K562 (cell line): ENCODE results near the gene RHOC. TPM values are rescaled to one million over a fixed set of nuclear protein-coding genes. Genes with fewer than 3 reads are reported as not detected.
A peak's percentile ranks its signal among the peaks of the same experiment; 100 is the strongest.

Experiments
- ARNT ChIP-seq, 2 experiments: fragments of 450-650 bp; IDR thresholded peaks; 2 replicates each; pipeline ENCODE4 v1.6.1; 2016; ENCODE audit warnings: mild to moderate bottlenecking in 1 of 2
- CBX1 ChIP-seq: sonication (generic); IDR thresholded peaks from 2 replicates; pipeline ENCODE4 v1.6.1; 2016; ENCODE audit warnings: antibody characterized with exemption, low read depth, mild to moderate bottlenecking
- ETV1 ChIP-seq: fragments of 450-650 bp; conservative IDR thresholded peaks from 2 replicates; pipeline ENCODE4 v1.6.1; 2016; ENCODE audit warnings: missing genetic modification characterization, control low read depth, low read depth, missing compliant biosample characterization
- FOXK1 ChIP-seq: sonication (generic); formaldehyde crosslinking; IDR thresholded peaks from 2 replicates; pipeline ENCODE4 v1.8.0; 2022; ENCODE audit warnings: missing genetic modification reagents, mild to moderate bottlenecking, borderline replicate concordance
- NR4A1 ChIP-seq, 2 experiments: fragments of 250-450 bp in 1 of 2; fragments of 450-650 bp in 1 of 2; sonication (Bioruptor Pico) in 1 of 2; IDR thresholded peaks; 2 replicates each; pipeline versions ENCODE4 v1.4.0 to v1.6.1; 2016 to 2020; ENCODE audit warnings: mild to moderate bottlenecking in 2 of 2, missing compliant biosample characterization in 1 of 2, missing genetic modification characterization in 1 of 2, moderate library complexity in 1 of 2
- PHF8 ChIP-seq: fragments of 200-600 bp; sonication (generic); IDR thresholded peaks from 2 replicates; pipeline ENCODE4 v1.6.1; 2012; ENCODE audit warnings: mixed run types, mild to moderate bottlenecking, inconsistent platforms, low read length, moderate library complexity, borderline replicate concordance
- POLR2AphosphoS5 ChIP-seq: IDR thresholded peaks from 2 replicates; pipeline ENCODE4 v1.6.1; 2011; ENCODE audit warnings: mild to moderate bottlenecking, low read depth, low read length, moderate library complexity; ENCODE audit not compliant: control insufficient read depth, insufficient read depth
- SMARCA5 ChIP-seq: fragments of 450-650 bp; IDR thresholded peaks from 2 replicates; pipeline ENCODE4 v1.6.1; 2016
- WHSC1 ChIP-seq: IDR thresholded peaks from one replicate; pipeline ENCODE4 v1.6.1; 2012; ENCODE audit warnings: low read length, control low read depth, inconsistent platforms
- polyA plus RNA-seq, 8 experiments: library from polyadenylated mRNA; depleted of rRNA in 4 of 8; stranded (reverse) in 5 of 8; unstranded in 3 of 8; fragments of >200 nt; fragmentation: Nextera tagmentation in 2 of 8; fragmentation: Illumina TruSeq in 1 of 8; extraction: Ambion mirVana in 2 of 8; extraction: Trizol in 1 of 8; gene quantifications; 2 replicates each; pipeline versions ENCODE4 v1.2.1 to v1.2.3, GENCODE V29; 2011 to 2014; ENCODE audit warnings: inconsistent platforms in 1 of 8, missing spikeins in 1 of 8
- total RNA-seq, 7 experiments: library from RNA; depleted of rRNA in 6 of 7; stranded (reverse); fragments of >200 nt in 6 of 7; fragmentation: Illumina TruSeq in 2 of 7; extraction: Trizol in 2 of 7; gene quantifications; 2 replicates each; pipeline versions ENCODE4 v1.2.1 to v1.2.3, GENCODE V29; 2011 to 2021; ENCODE audit warnings: low replicate concordance in 1 of 7
- TF ChIP-seq, protein P1 (sequence below): sonication (generic); formaldehyde crosslinking; IDR thresholded peaks from 2 replicates; pipeline ENCODE4 v1.4.0; 2020; ENCODE audit warnings: mild to moderate bottlenecking, missing genetic modification reagents
- TF ChIP-seq, protein P2 (sequence below): fragments of 250-450 bp; sonication (Bioruptor Pico); IDR thresholded peaks from 2 replicates; pipeline ENCODE4 v1.5.0; 2021
- TF ChIP-seq, protein P3 (sequence below), 3 experiments: fragments of 200-800 bp in 1 of 3; fragments of 250-450 bp in 1 of 3; fragments of 450-650 bp in 1 of 3; sonication (Bioruptor Pico) in 1 of 3; sonication (Bioruptor generic) in 1 of 3; formaldehyde crosslinking in 1 of 3; IDR thresholded peaks; 2 replicates each; pipeline versions ENCODE4 v1.6.1 to v1.8.0; 2016 to 2022; ENCODE audit warnings: mild to moderate bottlenecking in 2 of 3, missing genetic modification characterization in 2 of 3, missing compliant biosample characterization in 1 of 3, moderate library complexity in 1 of 3
- TF ChIP-seq, protein P4 (sequence below): fragments of 250-450 bp; sonication (Bioruptor Pico); IDR thresholded peaks from 2 replicates; pipeline ENCODE4 v1.5.0; 2021; ENCODE audit warnings: mild to moderate bottlenecking, moderate library complexity
- TF ChIP-seq, protein P5 (sequence below): fragments of 250-450 bp; sonication (Bioruptor Pico); IDR thresholded peaks from 2 replicates; pipeline ENCODE4 v1.8.0; 2022; ENCODE audit warnings: moderate library complexity, mild to moderate bottlenecking, inconsistent platforms

RHOC gene
- total and polyA plus RNA-seq, 9 of the 15 experiments (the other 6 are each of a cell fraction or from before 2014, with no cell fraction given) = 35.2 to 364 (median 204) TPM

DNA sequence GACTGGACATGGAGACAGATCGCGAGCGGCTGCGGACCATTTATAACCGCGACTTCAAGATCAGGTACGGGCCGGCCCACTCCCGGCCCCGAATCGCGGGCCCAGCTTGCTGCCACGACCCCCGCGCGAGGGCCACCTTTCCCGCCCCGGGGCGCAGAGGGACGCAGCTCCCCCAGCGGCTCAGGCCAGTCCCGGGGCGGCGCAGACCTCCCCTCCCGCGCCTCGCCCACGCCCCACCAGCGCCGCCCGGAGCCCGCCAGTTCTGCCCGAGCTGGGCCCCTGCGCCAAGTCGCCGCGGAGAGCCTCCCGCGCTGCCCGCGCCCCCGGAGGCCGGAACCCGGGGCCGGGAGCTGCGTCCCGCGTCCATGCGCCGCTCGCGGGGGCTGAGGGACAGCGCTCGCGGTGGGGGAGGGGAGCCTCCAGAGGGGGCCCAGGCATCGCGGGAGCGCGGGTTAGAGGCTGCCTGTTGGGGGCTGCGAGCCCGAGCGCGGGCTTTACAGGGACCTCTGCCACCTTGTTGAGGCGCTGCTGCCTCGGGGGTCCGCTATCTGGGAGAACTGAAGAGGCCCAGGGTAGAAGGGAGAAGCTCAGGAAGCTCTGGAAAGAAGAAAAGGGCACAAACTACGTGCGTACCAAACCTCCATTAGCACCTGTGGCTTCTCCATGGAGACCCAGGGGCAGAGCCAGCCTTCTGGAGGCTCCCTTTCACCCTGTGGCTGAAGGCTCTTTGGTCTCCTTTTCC, 31.8 kb downstream of the RHOC start (continued):
- peak; percentile 47; the same call in 1 of the 2 replicates for TF ChIP-seq POLR2AphosphoS5
- no peak for TF ChIP-seq SMARCA5
- no peak for TF ChIP-seq WHSC1
- TF ChIP-seq ARNT (IDR thresholded peaks at IDR 0.05) = no peak
- TF ChIP-seq, protein P1, sequence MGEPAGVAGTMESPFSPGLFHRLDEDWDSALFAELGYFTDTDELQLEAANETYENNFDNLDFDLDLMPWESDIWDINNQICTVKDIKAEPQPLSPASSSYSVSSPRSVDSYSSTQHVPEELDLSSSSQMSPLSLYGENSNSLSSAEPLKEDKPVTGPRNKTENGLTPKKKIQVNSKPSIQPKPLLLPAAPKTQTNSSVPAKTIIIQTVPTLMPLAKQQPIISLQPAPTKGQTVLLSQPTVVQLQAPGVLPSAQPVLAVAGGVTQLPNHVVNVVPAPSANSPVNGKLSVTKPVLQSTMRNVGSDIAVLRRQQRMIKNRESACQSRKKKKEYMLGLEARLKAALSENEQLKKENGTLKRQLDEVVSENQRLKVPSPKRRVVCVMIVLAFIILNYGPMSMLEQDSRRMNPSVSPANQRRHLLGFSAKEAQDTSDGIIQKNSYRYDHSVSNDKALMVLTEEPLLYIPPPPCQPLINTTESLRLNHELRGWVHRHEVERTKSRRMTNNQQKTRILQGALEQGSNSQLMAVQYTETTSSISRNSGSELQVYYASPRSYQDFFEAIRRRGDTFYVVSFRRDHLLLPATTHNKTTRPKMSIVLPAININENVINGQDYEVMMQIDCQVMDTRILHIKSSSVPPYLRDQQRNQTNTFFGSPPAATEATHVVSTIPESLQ (CRISPR knock-in tag) = no peak; the same call in 1 of the 2 replicates
- peak; percentile 45; the same call in 1 of the 2 replicates for TF ChIP-seq CBX1
- peak; percentile 63; the same call in 1 of the 2 replicates for TF ChIP-seq PHF8
- no peak for TF ChIP-seq ETV1 (tag)
- TF ChIP-seq, protein P2, sequence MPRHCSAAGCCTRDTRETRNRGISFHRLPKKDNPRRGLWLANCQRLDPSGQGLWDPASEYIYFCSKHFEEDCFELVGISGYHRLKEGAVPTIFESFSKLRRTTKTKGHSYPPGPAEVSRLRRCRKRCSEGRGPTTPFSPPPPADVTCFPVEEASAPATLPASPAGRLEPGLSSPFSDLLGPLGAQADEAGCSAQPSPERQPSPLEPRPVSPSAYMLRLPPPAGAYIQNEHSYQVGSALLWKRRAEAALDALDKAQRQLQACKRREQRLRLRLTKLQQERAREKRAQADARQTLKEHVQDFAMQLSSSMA (CRISPR knock-in tag) = no peak
- TF ChIP-seq NR4A1 (CRISPR knock-in tag; IDR thresholded peaks at IDR 0.05) = no peak
- 0 out of 2 replicates have a peak, but pooled peaks have one; percentile 20 for TF ChIP-seq NR4A1 (tag; IDR thresholded peaks at IDR 0.05)
- TF ChIP-seq, protein P3, sequence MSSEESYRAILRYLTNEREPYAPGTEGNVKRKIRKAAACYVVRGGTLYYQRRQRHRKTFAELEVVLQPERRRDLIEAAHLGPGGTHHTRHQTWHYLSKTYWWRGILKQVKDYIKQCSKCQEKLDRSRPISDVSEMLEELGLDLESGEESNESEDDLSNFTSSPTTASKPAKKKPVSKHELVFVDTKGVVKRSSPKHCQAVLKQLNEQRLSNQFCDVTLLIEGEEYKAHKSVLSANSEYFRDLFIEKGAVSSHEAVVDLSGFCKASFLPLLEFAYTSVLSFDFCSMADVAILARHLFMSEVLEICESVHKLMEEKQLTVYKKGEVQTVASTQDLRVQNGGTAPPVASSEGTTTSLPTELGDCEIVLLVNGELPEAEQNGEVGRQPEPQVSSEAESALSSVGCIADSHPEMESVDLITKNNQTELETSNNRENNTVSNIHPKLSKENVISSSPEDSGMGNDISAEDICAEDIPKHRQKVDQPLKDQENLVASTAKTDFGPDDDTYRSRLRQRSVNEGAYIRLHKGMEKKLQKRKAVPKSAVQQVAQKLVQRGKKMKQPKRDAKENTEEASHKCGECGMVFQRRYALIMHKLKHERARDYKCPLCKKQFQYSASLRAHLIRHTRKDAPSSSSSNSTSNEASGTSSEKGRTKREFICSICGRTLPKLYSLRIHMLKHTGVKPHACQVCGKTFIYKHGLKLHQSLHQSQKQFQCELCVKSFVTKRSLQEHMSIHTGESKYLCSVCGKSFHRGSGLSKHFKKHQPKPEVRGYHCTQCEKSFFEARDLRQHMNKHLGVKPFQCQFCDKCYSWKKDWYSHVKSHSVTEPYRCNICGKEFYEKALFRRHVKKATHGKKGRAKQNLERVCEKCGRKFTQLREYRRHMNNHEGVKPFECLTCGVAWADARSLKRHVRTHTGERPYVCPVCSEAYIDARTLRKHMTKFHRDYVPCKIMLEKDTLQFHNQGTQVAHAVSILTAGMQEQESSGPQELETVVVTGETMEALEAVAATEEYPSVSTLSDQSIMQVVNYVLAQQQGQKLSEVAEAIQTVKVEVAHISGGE (CRISPR knock-in tag; IDR thresholded peaks at IDR 0.05) = 0 out of 6 replicates have a peak, but pooled peaks of 1 of the 3 experiments have one; percentile 6
- TF ChIP-seq, protein P4, sequence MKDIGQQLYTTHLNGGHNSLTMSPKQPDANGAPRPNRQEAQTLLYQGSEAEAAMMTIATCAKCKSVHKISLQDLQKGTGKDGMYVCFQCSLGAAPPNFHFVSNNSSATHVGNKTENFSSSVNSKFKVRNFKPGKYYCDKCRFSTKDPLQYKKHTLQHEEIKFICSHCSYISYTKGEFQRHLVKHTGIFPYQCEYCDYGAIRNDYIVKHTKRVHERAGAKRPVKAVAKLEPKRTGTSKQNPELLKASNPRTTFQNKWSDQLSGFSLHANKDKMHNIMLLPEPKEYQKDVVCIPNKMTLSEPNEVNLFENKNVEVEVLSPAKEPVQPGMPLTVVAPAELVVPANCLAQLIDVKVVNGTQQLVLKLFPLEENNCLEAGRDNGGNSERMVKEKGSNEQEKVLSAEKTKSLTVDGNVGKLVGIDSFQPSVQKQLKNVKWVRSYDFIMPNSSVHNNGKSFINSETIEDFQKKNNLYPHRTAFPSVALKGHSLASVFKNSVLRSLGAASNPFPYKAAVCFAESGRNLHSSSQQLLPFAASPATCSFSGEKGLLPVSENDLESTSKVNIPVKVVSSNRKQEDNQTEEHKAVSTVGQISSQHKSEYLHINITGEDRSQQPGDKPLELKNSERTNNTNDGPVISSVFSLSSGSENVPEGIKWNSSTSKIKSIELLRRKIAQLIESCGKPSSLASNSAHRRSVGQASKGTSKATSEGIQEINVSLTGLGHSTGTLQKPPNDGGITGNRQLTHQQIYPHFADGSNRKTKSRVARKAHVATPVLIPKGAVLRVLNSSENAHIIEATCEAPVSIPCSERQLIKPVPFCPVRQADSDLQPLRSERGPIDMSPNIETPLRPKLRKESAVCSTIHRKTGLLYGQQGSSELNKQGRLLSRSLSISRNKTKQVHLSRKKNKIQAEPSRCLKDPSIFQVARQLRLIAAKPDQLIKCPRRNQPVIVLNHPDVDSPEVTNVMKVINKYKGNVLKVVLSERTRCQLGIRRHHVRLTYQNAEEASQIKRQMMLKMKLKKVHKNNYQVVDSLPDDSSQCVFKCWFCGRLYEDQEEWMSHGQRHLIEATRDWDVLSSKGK (CRISPR knock-in tag) = no peak
- TF ChIP-seq, protein P5, sequence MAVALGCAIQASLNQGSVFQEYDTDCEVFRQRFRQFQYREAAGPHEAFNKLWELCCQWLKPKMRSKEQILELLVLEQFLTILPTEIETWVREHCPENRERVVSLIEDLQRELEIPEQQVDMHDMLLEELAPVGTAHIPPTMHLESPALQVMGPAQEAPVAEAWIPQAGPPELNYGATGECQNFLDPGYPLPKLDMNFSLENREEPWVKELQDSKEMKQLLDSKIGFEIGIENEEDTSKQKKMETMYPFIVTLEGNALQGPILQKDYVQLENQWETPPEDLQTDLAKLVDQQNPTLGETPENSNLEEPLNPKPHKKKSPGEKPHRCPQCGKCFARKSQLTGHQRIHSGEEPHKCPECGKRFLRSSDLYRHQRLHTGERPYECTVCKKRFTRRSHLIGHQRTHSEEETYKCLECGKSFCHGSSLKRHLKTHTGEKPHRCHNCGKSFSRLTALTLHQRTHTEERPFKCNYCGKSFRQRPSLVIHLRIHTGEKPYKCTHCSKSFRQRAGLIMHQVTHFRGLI (CRISPR knock-in tag) = no peak
- TF ChIP-seq FOXK1 = no peak
